Body of pancreas (tissue), 4 donors: ENCODE results near the gene FBXW10. TPM values are rescaled to one million over a fixed set of nuclear protein-coding genes. Genes with fewer than 3 reads are reported as not detected.
A peak's percentile ranks its signal among the peaks of the same experiment; 100 is the strongest.
"Not testable (repeated sequence)": the region's sequence is repeated elsewhere in the genome, so short reads cannot be mapped to it uniquely, and the experiment has no call there.

Experiments used
- ATAC-seq: fragments of 150-250 bp; one replicate; pipeline ENCODE4 v1.9.1; 2016
- DNase-seq, 4 donors: peaks; one replicate each; pipeline ENCODE4 v3.0.0-alpha.2; 2019
- H3K27ac ChIP-seq, 4 donors: fragments of 200-600 bp; sonication (generic); 1 replicate in 3 of 4; 2 replicates in 1 of 4; pipeline versions ENCODE4 v1.5.1 to v1.6.1; 2016 to 2019; ENCODE audit warnings: mild to moderate bottlenecking in 1 of 4, mixed read lengths in 1 of 4, moderate library complexity in 1 of 4
- H3K27me3 ChIP-seq, 2 donors: fragments of 200-600 bp; sonication (generic); one replicate each; pipeline ENCODE4 v1.6.0; 2016; ENCODE audit warnings: mild to moderate bottlenecking in 1 of 2
- H3K36me3 ChIP-seq, 2 donors: fragments of 200-600 bp; sonication (generic); replicated peaks in 1 of 2; 2 replicates each; pipeline ENCODE4 v1.5.1; 2016; ENCODE audit warnings: low read depth in 2 of 2; ENCODE audit not compliant: insufficient read depth in 1 of 2
- H3K4me1 ChIP-seq: fragments of 200-600 bp; sonication (generic); one replicate; pipeline ENCODE4 v1.6.0; 2016
- H3K4me3 ChIP-seq, 2 donors: fragments of 200-600 bp; sonication (generic); 1 replicate in 1 of 2; 2 replicates in 1 of 2; pipeline ENCODE4 v1.5.1; 2016 to 2019
- H3K9me3 ChIP-seq, 3 donors: fragments of 200-600 bp; sonication (generic); 1 replicate in 2 of 3; 2 replicates in 1 of 3; pipeline ENCODE4 v1.5.1; 2016
- CTCF ChIP-seq, 7 experiments: fragments of 450-650 bp in 4 of 7; fragments of 200-600 bp in 3 of 7; sonication (generic) in 3 of 7; IDR thresholded peaks; one replicate each; pipeline ENCODE4 v1.5.1; 2016 to 2019; ENCODE audit warnings: antibody characterized with exemption in 7 of 7
- WGBS, 2 donors: methylation state at CpG; one replicate each; pipeline ENCODE4 v1.1.5; 2017; 5-methylcytosine and 5-hydroxymethylcytosine counted together
- intact Hi-C: fragments of 100-400 bp; cut with DNase I; formaldehyde crosslinking; loops from one replicate; pipeline ENCODE4 v1.15.1; 2023
- total RNA-seq, 2 donors: library from RNA; depleted of rRNA; stranded (reverse); fragments of >200 nt; gene quantifications; one replicate each; pipeline ENCODE4 v1.1.0, GENCODE V29; 2016

Gene FBXW10
- total RNA-seq: not detected

- H3K27me3 ChIP-seq, H3K36me3 ChIP-seq, H3K4me1 ChIP-seq, H3K4me3 ChIP-seq, DNase-seq, H3K9me3 ChIP-seq, H3K27ac ChIP-seq, intact Hi-C loops: not testable (repeated sequence)
- 25% methylated on average over 9 of the region's 10 CpGs; no CpG with 5 or more reads in 1 of the 2 donors for WGBS, 2 donors
- ATAC-seq: peak; percentile 56
These were observed at the start of gene FBXW10 for GRCh38 chr17:18743699-18744421. TSS of gene FBXW10 (plus strand) at chr17:18744054. CDS start at chr17:18744245, 191 bp downstream.

- H3K36me3 ChIP-seq, H3K4me3 ChIP-seq, ATAC-seq, DNase-seq, intact Hi-C loops, H3K27ac ChIP-seq, H3K4me1 ChIP-seq, H3K27me3 ChIP-seq, H3K9me3 ChIP-seq: not testable (repeated sequence)
- 38% methylated on average over 2 of the region's 2 CpGs; no CpG with 5 or more reads in 1 of the 2 donors for WGBS, 2 donors
These were observed 48.7 kb upstream of the FBXW10 start for GRCh38 chr17:18695143-18695542.

DNA sequence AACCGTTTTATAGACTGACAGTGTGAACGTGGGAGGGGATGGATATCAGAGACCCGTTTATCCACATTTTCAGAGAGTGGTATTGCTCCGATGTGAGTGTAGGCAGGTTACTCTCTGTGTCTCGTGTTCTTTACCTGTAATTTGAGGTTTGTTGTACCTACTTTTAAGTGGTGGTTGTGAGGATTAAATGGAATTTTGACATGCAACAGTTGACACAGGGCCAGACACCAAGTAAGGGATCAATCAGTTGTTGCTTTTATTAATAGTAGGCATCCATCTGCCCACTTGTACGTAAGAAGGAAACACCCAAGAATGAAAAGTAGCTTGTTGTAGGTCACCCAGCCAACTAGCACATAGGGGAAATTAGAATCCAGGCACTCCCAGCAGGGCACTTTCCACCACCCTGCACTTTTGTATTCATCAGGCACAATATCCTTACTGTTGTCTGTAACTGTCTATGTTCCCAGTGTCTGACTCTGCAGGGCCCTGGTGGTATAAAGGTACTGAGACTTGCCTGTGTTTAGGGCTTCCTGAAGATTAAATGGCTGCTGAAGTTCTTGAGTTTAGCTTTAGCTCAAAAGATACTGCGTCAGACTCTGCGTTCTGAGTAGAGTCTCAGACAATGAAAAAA, 45.3 kb upstream of the FBXW10 start:
- ATAC-seq, DNase-seq, H3K27me3 ChIP-seq, H3K27ac ChIP-seq, intact Hi-C loops, H3K9me3 ChIP-seq, H3K4me1 ChIP-seq, H3K36me3 ChIP-seq: not testable (repeated sequence)
- WGBS, 2 donors: 45 to 51% methylated on average over 8 of the region's 8 CpGs
- H3K4me3 ChIP-seq: peak overlapping the region in 1 of 2 donors; percentile 44

DNA sequence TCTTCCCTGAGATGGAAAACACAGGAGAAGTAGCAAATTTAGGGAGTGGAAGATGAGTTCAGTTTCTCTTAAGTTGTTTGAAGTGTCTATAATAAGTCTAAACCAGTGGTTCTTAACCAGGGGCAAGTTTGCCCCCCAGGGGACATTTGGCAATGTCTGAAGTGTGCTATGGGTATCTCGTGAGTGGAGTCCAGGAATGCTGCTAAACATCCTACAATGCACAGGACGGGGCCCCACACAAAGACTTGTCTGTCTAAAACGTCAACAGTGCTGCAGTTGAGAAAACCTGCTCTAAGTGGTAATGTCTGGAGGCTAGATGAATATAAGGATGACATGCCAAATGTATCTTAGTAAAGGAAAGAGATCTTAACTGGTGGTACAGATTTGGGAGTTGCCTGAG, 37.9 kb upstream of the FBXW10 start:
- intact Hi-C loops, H3K36me3 ChIP-seq: not testable (repeated sequence)

DNA sequence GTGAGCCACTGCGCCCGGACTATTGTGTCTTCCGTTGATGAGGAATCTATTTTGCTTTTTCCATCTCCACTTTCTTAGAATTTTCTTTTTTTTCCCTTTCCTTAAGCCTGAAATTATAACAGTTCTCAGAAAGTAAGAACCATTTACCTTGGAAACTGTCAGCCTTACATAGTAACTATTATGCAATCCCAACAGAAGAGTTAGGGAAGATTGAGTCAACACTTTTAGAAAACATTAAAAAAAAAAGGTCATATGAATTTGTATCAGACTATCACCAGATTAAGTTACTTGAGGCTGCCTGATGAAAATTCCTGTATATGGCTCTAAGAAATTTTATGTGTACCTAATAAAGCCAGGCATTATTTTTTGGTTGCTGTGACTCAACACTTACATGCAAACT, 35.6 kb upstream of the FBXW10 start:
- H3K36me3 ChIP-seq: not testable (repeated sequence)
- WGBS, 2 donors: 95 to 98% methylated on average over 3 of the region's 3 CpGs

More for the DNA sequence above, 37.9 kb upstream of the FBXW10 start:
- H3K4me1 ChIP-seq, H3K27ac ChIP-seq, ATAC-seq, H3K27me3 ChIP-seq, H3K9me3 ChIP-seq, DNase-seq, H3K4me3 ChIP-seq: not testable (repeated sequence)
- WGBS, 2 donors: 78 to 91% methylated on average over 3 of the region's 3 CpGs

GRCh38 chr17:18712354-18712999, 31.4 kb upstream of the FBXW10 start:
- H3K27ac ChIP-seq, H3K4me1 ChIP-seq, intact Hi-C loops, H3K27me3 ChIP-seq, H3K4me3 ChIP-seq, H3K36me3 ChIP-seq, H3K9me3 ChIP-seq: not testable (repeated sequence)
- 4 to 6% methylated on average over 5 to 7 of the region's 7 CpGs for WGBS, 2 donors
- TF ChIP-seq CTCF (IDR thresholded peaks at IDR 0.05): peak in 6 of 7 experiments; percentile 48 to 61 (median 54)
- DNase-seq (peak; percentile 72 to 83 (median 75)), ATAC-seq (peak; percentile 86)

More for the DNA sequence above, 35.6 kb upstream of the FBXW10 start:
- H3K27ac ChIP-seq, DNase-seq, ATAC-seq, H3K9me3 ChIP-seq, H3K4me3 ChIP-seq, H3K27me3 ChIP-seq, intact Hi-C loops, H3K4me1 ChIP-seq: not testable (repeated sequence)

GRCh38 chr17:18718643-18719427, 25.0 kb upstream of the FBXW10 start:
- H3K27me3 ChIP-seq, H3K36me3 ChIP-seq, H3K9me3 ChIP-seq, H3K4me3 ChIP-seq, H3K4me1 ChIP-seq, intact Hi-C loops: not testable (repeated sequence)
- DNase-seq (peak in 1 of 4 donors; percentile 11), ATAC-seq (peak; percentile 24)
- WGBS, 2 donors: 62 to 66% methylated on average over 7 to 8 of the region's 9 CpGs
- H3K27ac ChIP-seq: peak overlapping the region in 3 of 4 donors; percentile 21 to 30 (median 26)

DNA sequence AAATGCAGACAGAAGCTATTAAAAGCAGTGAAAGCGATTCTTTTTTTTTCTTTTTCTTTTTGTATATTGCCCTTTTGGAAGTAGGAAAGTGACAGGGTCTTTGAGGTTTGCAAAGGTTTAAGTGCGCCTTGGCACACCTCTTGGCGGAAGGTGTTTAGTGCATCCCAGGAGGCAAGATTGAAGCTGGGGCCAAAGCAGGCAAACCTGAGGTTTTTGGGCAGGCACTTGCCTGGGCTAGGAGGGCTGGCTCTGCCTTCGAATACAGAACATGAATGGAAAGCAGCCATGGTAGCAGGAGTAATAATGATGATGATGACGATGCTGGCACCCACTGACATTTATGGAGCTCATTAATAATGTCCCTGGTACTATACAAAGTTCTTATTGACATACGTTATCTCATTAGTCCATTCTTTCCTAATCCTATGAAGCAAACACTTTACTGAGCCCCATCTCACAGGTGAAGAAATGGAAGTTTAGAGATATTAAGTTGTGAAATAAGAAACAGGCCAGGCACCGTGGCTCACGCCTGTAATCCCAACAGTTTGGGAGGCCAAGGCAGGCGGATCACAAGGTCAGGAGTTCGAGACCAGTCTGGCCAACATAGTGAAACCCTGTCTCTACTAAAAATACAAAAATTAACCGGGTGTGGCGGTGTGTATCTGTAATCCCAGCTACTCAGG, 24.3 kb upstream of the FBXW10 start:
- H3K9me3 ChIP-seq, H3K27me3 ChIP-seq, H3K4me1 ChIP-seq, ATAC-seq, H3K4me3 ChIP-seq, H3K36me3 ChIP-seq, DNase-seq, intact Hi-C loops: not testable (repeated sequence)
- peak overlapping the region in 2 of 4 donors; percentile 26 to 30 for H3K27ac ChIP-seq
- 78% methylated on average over 11 of the region's 12 CpGs for WGBS, 2 donors

DNA sequence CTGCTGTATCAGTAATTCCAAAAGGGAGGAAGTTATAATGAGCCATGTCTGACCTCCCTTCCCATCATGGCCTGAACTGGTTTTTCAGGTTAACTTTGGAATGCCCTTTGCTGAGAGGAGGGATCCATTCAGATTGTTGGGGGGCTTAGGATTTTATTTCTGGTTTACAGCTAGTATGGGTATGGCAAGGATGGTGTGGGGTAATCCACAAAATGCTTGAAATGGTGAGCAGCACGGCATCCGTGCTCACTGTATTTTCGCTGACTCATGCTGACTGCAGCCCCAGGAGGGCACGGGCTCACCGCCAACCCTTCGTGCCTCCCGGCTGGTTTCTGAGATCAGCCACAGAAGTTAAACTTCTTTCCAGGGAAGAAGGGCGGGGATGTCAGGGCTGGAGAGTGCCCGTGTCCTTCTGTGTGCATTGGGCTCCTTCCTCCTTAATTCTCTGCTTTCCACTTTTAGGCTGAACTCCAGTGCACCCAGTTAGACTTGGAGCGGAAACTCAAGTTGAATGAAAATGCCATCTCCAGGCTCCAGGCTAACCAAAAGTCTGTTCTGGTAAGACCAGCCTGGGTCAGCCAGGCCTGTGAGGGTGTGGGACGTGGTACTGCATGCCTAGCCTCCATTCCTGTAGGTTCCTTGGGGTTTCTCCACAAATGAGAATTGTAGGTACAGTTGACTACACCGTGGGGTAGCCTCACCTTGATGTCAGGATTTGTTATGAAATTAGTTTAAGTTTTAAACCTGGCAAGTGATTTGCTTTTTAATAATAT, 21.9 kb upstream of the FBXW10 start:
- DNase-seq, H3K27me3 ChIP-seq, H3K27ac ChIP-seq, H3K4me3 ChIP-seq, H3K4me1 ChIP-seq, H3K36me3 ChIP-seq, H3K9me3 ChIP-seq, intact Hi-C loops: not testable (repeated sequence)
- ATAC-seq: peak; percentile 86
- 28 to 86% methylated on average over 1 to 5 of the region's 12 CpGs for WGBS, 2 donors
